HUDEP-2 (cell line): ENCODE measurements around the gene CLEC16A.

Source experiments
- DNase-seq, 76 experiments: peaks; one replicate each; lab custom pipeline; 2025; ENCODE audit not compliant: unreplicated experiment in 76 of 76; lab: John Stamatoyannopoulos, UW

The CLEC16A gene

GRCh38 chr16:11105038-11105903 is 160.9 kb downstream of the CLEC16A start:
- DNase-seq = peak in 73 of 76 experiments; percentile 19 to 96 (median 75)

DNA sequence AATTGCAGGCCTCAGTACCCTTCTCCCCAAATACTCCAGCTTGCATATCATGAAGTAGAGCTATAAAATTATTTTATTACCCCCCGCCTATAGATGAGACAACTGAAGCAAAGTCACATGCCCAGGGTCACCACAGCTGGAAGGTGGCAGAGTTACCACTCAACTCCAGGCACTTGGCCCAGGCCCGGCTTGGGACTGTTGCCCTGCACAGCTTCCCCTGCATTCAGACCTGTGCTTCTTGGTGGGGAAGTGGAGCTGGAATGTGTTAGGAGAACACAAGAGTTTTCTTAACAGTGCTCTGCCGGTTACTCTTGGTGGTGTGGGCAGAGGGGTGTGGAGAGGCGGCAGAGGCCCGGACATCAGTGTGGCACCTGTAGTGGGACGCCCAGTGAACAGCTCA is 162.4 kb downstream of the CLEC16A start:
- DNase-seq = no peak

GRCh38 chr16:11107780-11108465 is 163.6 kb downstream of the CLEC16A start:
- no peak for DNase-seq

GRCh38 chr16:11108466-11108805 is 164.1 kb downstream of the CLEC16A start:
- no peak for DNase-seq

DNA sequence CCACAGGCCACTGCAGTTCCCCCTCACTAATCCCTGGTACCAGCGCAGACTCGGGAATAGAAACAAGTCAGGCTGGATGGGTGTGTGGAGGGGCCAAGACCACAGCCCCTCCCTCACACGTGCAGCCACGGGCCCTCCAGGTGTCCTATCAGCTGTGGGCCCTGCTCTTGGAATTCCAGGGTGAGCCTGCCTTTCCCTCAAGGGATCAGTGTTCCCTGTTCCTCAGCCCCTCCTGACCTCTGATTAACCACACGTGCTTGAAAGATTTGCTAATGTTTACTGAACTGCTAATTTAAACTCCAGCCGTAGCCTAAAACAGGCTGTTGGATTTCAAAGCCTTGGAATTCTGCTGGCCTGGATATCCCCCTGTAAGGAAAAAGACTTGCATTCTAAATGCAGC is 165.2 kb downstream of the CLEC16A start:
- DNase-seq = no peak

DNA sequence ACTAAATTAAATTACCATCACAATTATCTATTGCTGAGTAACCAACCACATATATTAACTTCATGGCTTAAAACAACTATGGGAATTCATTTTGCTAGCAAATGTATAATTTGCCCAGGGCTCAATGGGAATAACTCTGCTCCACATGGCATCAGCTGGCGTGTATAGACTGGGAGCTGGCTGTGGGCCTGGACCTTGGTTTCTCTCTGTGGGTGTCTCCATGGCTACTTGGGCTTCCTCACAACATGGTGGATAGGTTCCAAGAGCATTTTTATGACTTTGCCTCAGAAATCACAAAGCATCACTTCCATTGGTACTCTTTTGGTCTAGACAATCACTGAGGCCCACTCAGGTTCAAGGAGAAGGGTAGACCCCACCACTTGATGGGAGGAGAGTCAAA is 166.8 kb downstream of the CLEC16A start:
- no peak for DNase-seq

GRCh38 chr16:11111856-11112634 is 167.7 kb downstream of the CLEC16A start:
- DNase-seq = no peak

- peak in 56 of 76 experiments; percentile 6 to 71 (median 42) for DNase-seq
Measured at GRCh38 chr16:11112723-11113348, 168.5 kb downstream of the CLEC16A start.

DNA sequence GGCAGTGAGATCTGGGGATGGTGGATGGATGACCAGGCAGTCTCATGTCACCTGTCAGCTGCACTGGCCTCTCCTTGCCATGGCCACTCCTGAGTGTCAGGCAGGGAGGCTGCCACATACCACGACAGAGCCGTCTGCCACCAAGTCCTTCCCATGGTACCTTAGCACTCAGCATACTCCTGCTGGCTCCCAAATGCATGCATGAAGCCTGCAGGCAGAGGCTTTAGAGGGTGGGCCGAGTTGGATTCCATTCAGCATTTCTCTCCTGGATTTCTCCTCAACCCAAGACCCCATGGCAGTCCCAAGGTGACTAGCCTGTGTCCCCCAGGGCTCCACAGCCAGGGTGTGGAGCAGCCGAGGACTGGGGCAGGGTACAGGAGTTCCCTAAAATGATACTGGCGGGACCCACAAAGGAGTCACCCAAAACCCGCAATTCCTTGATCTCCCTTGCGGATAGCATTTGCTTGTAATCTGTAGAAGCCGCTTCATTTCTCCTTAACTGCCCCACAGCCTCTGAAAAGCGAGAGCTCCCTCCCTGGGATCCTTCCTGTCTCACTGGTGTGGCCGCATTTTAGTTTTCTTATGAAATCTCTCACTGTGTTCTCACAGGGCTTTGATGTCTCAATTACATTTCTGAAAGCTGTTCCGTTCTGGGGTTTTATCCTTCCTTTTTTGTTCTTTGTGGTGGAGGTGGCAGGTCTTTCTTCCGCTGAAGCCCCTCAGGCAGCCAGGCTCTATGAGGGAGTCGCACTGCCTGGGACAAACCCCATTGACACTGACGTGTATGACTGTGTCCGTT is 170.2 kb downstream of the CLEC16A start:
- no peak for DNase-seq

DNA sequence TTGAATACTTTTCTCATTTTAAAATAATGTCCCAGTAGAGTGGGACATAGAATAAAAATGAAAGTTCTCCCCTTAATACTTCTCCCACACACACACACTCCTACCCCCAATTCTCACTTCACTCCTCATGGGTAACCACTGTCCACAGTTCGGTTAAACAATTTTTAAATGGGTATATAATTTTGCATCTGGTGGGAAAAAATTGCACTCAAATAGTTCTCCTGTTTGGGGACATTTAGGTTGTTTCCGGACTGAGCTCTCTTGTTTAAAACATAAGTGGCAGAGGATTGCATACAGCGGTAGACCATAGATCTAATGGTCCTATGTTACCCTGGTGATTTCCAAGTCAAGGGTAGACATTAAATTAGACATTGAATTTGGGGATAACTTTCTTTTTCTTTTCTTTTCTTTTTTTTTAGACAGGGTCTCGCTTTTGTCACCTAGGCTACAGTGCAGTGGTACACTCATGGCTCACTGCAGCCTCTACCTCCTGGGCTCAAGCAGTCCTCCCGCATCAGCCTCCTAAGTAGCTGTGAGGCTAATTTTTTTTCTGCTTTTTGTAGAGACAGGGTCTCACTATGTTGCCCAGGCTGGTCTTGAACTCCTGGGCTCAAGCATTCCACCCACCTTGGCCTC is 173.3 kb downstream of the CLEC16A start:
- no peak for DNase-seq

DNA sequence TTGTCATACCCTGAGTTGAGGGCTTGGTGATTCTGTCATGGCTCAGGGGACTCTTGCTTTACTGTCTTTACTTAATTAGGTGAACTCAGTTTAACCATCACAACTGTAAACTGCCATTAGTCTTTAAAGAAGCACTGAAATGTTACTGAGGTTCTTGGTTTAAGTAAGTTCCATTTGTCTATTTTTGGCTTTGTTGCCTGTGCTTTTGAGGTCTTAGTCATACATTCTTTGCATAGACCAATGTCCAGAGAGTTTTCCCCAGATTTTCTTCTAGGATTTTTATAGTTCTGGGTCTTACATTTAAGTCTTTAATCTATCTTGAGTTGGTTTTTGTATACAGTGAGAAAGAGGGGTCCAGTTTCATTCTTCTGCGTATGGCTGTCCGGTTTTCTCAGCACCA is 174.1 kb downstream of the CLEC16A start:
- DNase-seq = no peak

GRCh38 chr16:11121083-11121608 is 176.8 kb downstream of the CLEC16A start:
- DNase-seq = no peak

GRCh38 chr16:11121914-11122692 is 177.7 kb downstream of the CLEC16A start:
- peak in 19 of 76 experiments; percentile 8 to 54 (median 24) for DNase-seq

DNA sequence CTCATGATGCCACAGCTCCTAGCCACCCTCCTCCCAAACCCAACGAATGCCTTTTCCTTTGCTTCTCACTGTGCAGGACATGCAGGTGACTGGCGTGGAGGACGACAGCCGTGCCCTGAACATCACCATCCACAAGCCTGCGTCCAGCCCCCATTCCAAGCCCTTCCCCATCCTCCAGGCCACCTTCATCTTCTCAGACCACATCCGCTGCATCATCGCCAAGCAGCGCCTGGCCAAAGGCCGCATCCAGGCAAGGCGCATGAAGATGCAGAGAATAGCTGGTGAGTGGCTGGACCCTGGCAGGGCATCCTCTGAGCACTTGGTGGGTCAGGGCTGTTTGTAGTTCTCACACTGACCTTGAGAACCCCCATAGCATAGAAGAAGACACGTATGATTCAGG is 179.3 kb downstream of the CLEC16A start:
- no peak for DNase-seq

DNA sequence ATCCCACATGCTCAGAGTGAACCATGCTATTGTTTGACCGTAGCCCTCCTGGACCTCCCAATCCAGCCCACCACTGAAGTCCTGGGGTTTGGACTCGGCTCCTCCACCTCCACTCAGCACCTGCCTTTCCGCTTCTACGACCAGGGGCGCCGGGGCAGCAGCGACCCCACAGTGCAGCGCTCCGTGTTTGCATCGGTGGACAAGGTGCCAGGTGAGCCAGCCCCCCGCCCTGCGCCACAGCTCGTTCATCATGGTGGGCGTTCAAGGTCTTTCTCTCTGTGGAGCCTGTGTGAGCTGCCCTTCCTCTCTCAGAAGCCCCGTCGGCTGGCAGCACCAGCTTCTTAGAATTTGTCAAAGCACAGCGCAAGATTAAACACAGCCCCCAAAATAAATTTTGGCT is 181.6 kb downstream of the CLEC16A start:
- DNase-seq = no peak

DNA sequence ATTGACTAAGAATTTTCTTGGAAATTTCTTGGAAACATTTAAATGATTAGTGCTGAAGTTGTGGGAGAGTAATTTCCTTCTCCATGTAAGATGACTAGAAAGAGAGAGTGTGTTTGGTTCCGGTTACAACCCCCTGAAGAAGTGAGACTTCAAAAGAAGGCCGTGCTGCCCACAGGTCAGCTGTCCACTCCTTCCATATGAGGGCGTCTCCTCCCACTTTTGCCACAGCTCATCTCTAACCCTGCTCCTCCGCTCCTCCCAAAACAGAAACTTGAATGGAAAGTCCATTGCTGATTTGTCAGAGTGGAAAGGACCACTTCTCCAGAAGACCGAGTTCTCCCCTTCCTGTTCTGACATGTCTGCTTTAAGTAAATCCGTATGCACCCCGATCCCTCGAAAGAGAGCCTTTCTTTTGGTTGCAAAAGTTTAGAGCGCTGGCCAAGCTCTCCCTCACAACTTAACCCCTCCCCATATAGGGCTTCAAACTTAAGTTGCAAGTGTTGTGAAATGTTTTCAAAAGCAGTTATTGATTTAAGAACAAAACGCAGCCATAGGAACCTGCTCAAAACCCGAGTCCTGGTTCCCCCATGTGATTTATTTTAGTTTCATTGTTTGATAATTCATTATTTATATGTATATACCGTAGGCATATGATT is 182.2 kb downstream of the CLEC16A start:
- DNase-seq = no peak

- no peak for DNase-seq
Measured at GRCh38 chr16:11127610-11128195, 183.3 kb downstream of the CLEC16A start.
